K562 (cell line): ENCODE data around the gene NKD1. TPM values are rescaled to one million over a fixed set of nuclear protein-coding genes. Genes with fewer than 3 reads are reported as not detected.

Experiments used
- ARID3B ChIP-seq: fragments of 250-450 bp; sonication (Bioruptor Pico); IDR thresholded peaks from 2 replicates; pipeline ENCODE4 v1.4.0; 2020; ENCODE audit warnings: borderline replicate concordance
- CEBPG ChIP-seq, 3 experiments: fragments of 200-800 bp in 1 of 3; sonication (Bioruptor generic) in 1 of 3; sonication (generic) in 1 of 3; formaldehyde crosslinking in 1 of 3; IDR thresholded peaks in 2 of 3; conservative IDR thresholded peaks in 1 of 3; 2 replicates each; pipeline versions ENCODE4 v1.6.1 to v1.8.0; 2016 to 2022; ENCODE audit warnings: missing compliant biosample characterization in 2 of 3, missing genetic modification characterization in 2 of 3, mild to moderate bottlenecking in 1 of 3, missing genetic modification reagents in 1 of 3
- ETV6 ChIP-seq, 3 experiments: fragments of 150-350 bp in 1 of 3; sonication (generic) in 1 of 3; formaldehyde crosslinking in 1 of 3; IDR thresholded peaks; 2 replicates each; pipeline versions ENCODE4 v1.6.1 to v1.8.0; 2014 to 2022; ENCODE audit warnings: borderline replicate concordance in 2 of 3, low read depth in 2 of 3, antibody characterized with exemption in 1 of 3, low read length in 1 of 3, mild to moderate bottlenecking in 1 of 3, missing genetic modification reagents in 1 of 3
- MAZ ChIP-seq, 2 experiments: fragments of 450-650 bp in 1 of 2; sonication (generic) in 1 of 2; formaldehyde crosslinking; IDR thresholded peaks in 1 of 2; conservative IDR thresholded peaks in 1 of 2; 2 replicates each; pipeline versions ENCODE4 v1.4.0 to v1.5.0; 2020; ENCODE audit warnings: mild to moderate bottlenecking in 1 of 2, missing genetic modification reagents in 1 of 2
- NR4A1 ChIP-seq, 2 experiments: fragments of 250-450 bp in 1 of 2; fragments of 450-650 bp in 1 of 2; sonication (Bioruptor Pico) in 1 of 2; IDR thresholded peaks; 2 replicates each; pipeline versions ENCODE4 v1.4.0 to v1.6.1; 2016 to 2020; ENCODE audit warnings: mild to moderate bottlenecking in 2 of 2, missing compliant biosample characterization in 1 of 2, missing genetic modification characterization in 1 of 2, moderate library complexity in 1 of 2
- TCF7L2 ChIP-seq: fragments of 150-350 bp; IDR thresholded peaks from 2 replicates; pipeline ENCODE4 v1.6.1; 2016; ENCODE audit warnings: low read depth, mild to moderate bottlenecking, low read length, moderate library complexity
- THRB ChIP-seq: fragments of 450-650 bp; formaldehyde crosslinking; conservative IDR thresholded peaks from 2 replicates; pipeline ENCODE4 v1.4.0; 2022; ENCODE audit warnings: mild to moderate bottlenecking, missing genetic modification characterization
- ZFP30 ChIP-seq: fragments of 250-450 bp; sonication (Bioruptor Pico); IDR thresholded peaks from 2 replicates; pipeline ENCODE4 v1.8.0; 2022; ENCODE audit warnings: moderate library complexity, mild to moderate bottlenecking, inconsistent platforms, borderline replicate concordance
- polyA plus RNA-seq, 8 experiments: library from polyadenylated mRNA; depleted of rRNA in 4 of 8; stranded (reverse) in 5 of 8; unstranded in 3 of 8; fragments of >200 nt; fragmentation: Nextera tagmentation in 2 of 8; fragmentation: Illumina TruSeq in 1 of 8; extraction: Ambion mirVana in 2 of 8; extraction: Trizol in 1 of 8; gene quantifications; 2 replicates each; pipeline versions ENCODE4 v1.2.1 to v1.2.3, GENCODE V29; 2011 to 2014; ENCODE audit warnings: inconsistent platforms in 1 of 8, missing spikeins in 1 of 8
- total RNA-seq, 7 experiments: library from RNA; depleted of rRNA in 6 of 7; stranded (reverse); fragments of >200 nt in 6 of 7; fragmentation: Illumina TruSeq in 2 of 7; extraction: Trizol in 2 of 7; gene quantifications; 2 replicates each; pipeline versions ENCODE4 v1.2.1 to v1.2.3, GENCODE V29; 2011 to 2021; ENCODE audit warnings: low replicate concordance in 1 of 7
- TF ChIP-seq, protein P1 (sequence below): IDR thresholded peaks from 2 replicates; pipeline ENCODE4 v1.6.1; 2012; ENCODE audit warnings: low read depth, low read length, improper control_type of control experiment, borderline replicate concordance

Gene NKD1
- total and polyA plus RNA-seq, 9 of the 15 experiments (the other 6 are each of a cell fraction or from before 2014, with no cell fraction given), result under 0.01 to 0.24 (median 0.04) TPM; not detected in 2

GRCh38 chr16:50597563-50598255 lies 49.5 kb downstream of the NKD1 start (continued):
- TF ChIP-seq MAZ (CRISPR knock-in tag; conservative IDR thresholded peaks at IDR 0.05 in 1 of 2, IDR thresholded peaks at IDR 0.05 in 1 of 2) (no peak), CEBPG (CRISPR knock-in tag; IDR thresholded peaks at IDR 0.05) (no peak), CEBPG (tag; conservative IDR thresholded peaks at IDR 0.05 in 1 of 2, IDR thresholded peaks at IDR 0.05 in 1 of 2) (no peak), ARID3B (CRISPR knock-in tag) (no peak), TCF7L2 (no peak), ETV6 (IDR thresholded peaks at IDR 0.05; ENCODE audit: borderline replicate concordance in 1 of 2, low read depth in 2 of 2, low read length in 1 of 2) (no peak), ETV6 (CRISPR knock-in tag; IDR thresholded peaks at IDR 0.05; ENCODE audit: borderline replicate concordance) (no peak), THRB (CRISPR knock-in tag) (no peak), NR4A1 (CRISPR knock-in tag; IDR thresholded peaks at IDR 0.05) (no peak), NR4A1 (tag; IDR thresholded peaks at IDR 0.05) (no peak), ZFP30 (no peak)
- TF ChIP-seq, protein P1, sequence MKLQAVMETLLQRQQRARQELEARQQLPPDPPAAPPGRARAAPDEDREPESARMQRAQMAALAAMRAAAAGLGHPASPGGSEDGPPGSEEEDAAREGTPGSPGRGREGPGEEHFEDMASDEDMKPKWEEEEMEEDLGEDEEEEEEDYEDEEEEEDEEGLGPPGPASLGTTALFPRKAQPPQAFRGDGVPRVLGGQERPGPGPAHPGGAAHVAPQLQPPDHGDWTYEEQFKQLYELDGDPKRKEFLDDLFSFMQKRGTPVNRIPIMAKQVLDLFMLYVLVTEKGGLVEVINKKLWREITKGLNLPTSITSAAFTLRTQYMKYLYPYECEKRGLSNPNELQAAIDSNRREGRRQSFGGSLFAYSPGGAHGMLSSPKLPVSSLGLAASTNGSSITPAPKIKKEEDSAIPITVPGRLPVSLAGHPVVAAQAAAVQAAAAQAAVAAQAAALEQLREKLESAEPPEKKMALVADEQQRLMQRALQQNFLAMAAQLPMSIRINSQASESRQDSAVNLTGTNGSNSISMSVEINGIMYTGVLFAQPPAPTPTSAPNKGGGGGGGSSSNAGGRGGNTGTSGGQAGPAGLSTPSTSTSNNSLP, result no peak
